HEK293 (cell line): ENCODE measurements around the gene TNPO3.

ENCODE experiments used
- CTCF ChIA-PET: fragments of 350-600 bp; formaldehyde crosslinking; extraction: SDS; loops from one replicate; lab custom pipeline; 2021; ENCODE audit warnings: antibody characterized with exemption; lab: Yijun Ruan, JAX
- POLR2A ChIA-PET: fragments of 300-600 bp; formaldehyde crosslinking; extraction: SDS; loops from one replicate; lab custom pipeline; 2020; ENCODE audit warnings: antibody characterized with exemption, inconsistent platforms; lab: Yijun Ruan, JAX
- H3K27ac ChIP-seq: fragments of 200-500 bp; sonication (Bioruptor generic); 2 replicates; pipeline ENCODE4 v1.5.1; 2014; ENCODE audit warnings: low read depth, low read length, control low read depth, inconsistent platforms; ENCODE audit errors: extremely low read depth
- H3K36me3 ChIP-seq, 2 experiments: fragments of 200-500 bp in 1 of 2; sonication (Bioruptor generic) in 1 of 2; 1 replicate in 1 of 2; 2 replicates in 1 of 2; pipeline ENCODE4 v1.5.1; 2014 to 2017; ENCODE audit warnings: inconsistent platforms in 2 of 2, low read length in 2 of 2; ENCODE audit not compliant: control insufficient read depth in 2 of 2, insufficient read depth in 1 of 2
- H3K4me1 ChIP-seq: fragments of 200-500 bp; sonication (Bioruptor generic); 2 replicates; pipeline ENCODE4 v1.5.1; 2014; ENCODE audit warnings: mild to moderate bottlenecking, low read length, inconsistent platforms; ENCODE audit not compliant: control insufficient read depth, insufficient read depth
- H3K4me3 ChIP-seq: 2 replicates; pipeline ENCODE4 v1.5.1; 2011; ENCODE audit warnings: low read depth, mild to moderate bottlenecking, control low read depth, low read length, moderate library complexity
- H3K9me3 ChIP-seq: fragments of 200-500 bp; sonication (Bioruptor generic); 2 replicates; pipeline ENCODE4 v1.5.1; 2014; ENCODE audit warnings: low read depth, low read length, inconsistent platforms; ENCODE audit not compliant: control insufficient read depth, insufficient read depth
- BCL11B ChIP-seq: fragments of 450-650 bp; formaldehyde crosslinking; IDR thresholded peaks from 2 replicates; pipeline ENCODE4 v1.5.1; 2016; ENCODE audit warnings: low read depth, missing biosample characterization, missing genetic modification characterization
- FEZF1 ChIP-seq: fragments of 450-650 bp; formaldehyde crosslinking; IDR thresholded peaks from 2 replicates; pipeline ENCODE4 v1.5.1; 2016; ENCODE audit warnings: missing biosample characterization, missing genetic modification characterization
- INSM2 ChIP-seq: fragments of 450-650 bp; formaldehyde crosslinking; IDR thresholded peaks from 2 replicates; pipeline ENCODE4 v1.5.1; 2016; ENCODE audit warnings: missing biosample characterization, missing genetic modification characterization
- MEIS1 ChIP-seq: sonication (generic); formaldehyde crosslinking; IDR thresholded peaks from 2 replicates; pipeline ENCODE4 v1.8.1; 2022; ENCODE audit warnings: missing genetic modification reagents, mild to moderate bottlenecking, borderline replicate concordance
- PBX3 ChIP-seq: sonication (generic); formaldehyde crosslinking; IDR thresholded peaks from 2 replicates; pipeline ENCODE4 v1.8.1; 2022; ENCODE audit warnings: mild to moderate bottlenecking, moderate library complexity, missing genetic modification reagents
- WT1 ChIP-seq: fragments of 450-650 bp; formaldehyde crosslinking; IDR thresholded peaks from 2 replicates; pipeline ENCODE4 v1.5.1; 2016; ENCODE audit warnings: missing biosample characterization, missing genetic modification characterization
- ZBTB1 ChIP-seq: fragments of 450-650 bp; formaldehyde crosslinking; IDR thresholded peaks from 2 replicates; pipeline ENCODE4 v1.5.1; 2016; ENCODE audit warnings: missing biosample characterization, missing genetic modification characterization
- ZBTB17 ChIP-seq: fragments of 450-650 bp; formaldehyde crosslinking; IDR thresholded peaks from 2 replicates; pipeline ENCODE4 v1.5.1; 2016; ENCODE audit warnings: missing biosample characterization, missing genetic modification characterization
- ZBTB44 ChIP-seq: fragments of 450-650 bp; IDR thresholded peaks from 2 replicates; pipeline ENCODE4 v1.5.1; 2018; ENCODE audit warnings: missing biosample characterization, mild to moderate bottlenecking, missing genetic modification characterization
- ZFP3 ChIP-seq: fragments of 450-650 bp; formaldehyde crosslinking; IDR thresholded peaks from 2 replicates; pipeline ENCODE4 v1.5.1; 2016; ENCODE audit warnings: low read depth, missing biosample characterization, missing genetic modification characterization
- ZNF146 ChIP-seq: fragments of 450-650 bp; formaldehyde crosslinking; IDR thresholded peaks from 2 replicates; pipeline ENCODE4 v1.5.1; 2016; ENCODE audit warnings: missing biosample characterization, missing genetic modification characterization
- ZNF16 ChIP-seq: fragments of 450-650 bp; formaldehyde crosslinking; IDR thresholded peaks from 2 replicates; pipeline ENCODE4 v1.5.1; 2016; ENCODE audit warnings: low read depth, missing biosample characterization, missing genetic modification characterization
- ZNF202 ChIP-seq: fragments of 450-650 bp; formaldehyde crosslinking; IDR thresholded peaks from 2 replicates; pipeline ENCODE4 v1.5.1; 2016; ENCODE audit warnings: missing biosample characterization, missing genetic modification characterization, borderline replicate concordance
- ZNF223 ChIP-seq: fragments of 450-650 bp; formaldehyde crosslinking; IDR thresholded peaks from 2 replicates; pipeline ENCODE4 v1.5.1; 2016; ENCODE audit warnings: missing biosample characterization, missing genetic modification characterization
- ZNF23 ChIP-seq: fragments of 450-650 bp; formaldehyde crosslinking; IDR thresholded peaks from 2 replicates; pipeline ENCODE4 v1.5.1; 2016; ENCODE audit warnings: missing biosample characterization, missing genetic modification characterization, borderline replicate concordance
- ZNF248 ChIP-seq: fragments of 450-650 bp; formaldehyde crosslinking; IDR thresholded peaks from 2 replicates; pipeline ENCODE4 v1.5.1; 2017; ENCODE audit warnings: missing biosample characterization, missing genetic modification characterization
- ZNF335 ChIP-seq: fragments of 450-650 bp; formaldehyde crosslinking; conservative IDR thresholded peaks from 2 replicates; pipeline ENCODE4 v1.5.1; 2016; ENCODE audit warnings: missing biosample characterization, missing genetic modification characterization
- ZNF426 ChIP-seq: fragments of 450-650 bp; formaldehyde crosslinking; IDR thresholded peaks from 2 replicates; pipeline ENCODE4 v1.5.1; 2017; ENCODE audit warnings: missing biosample characterization, missing genetic modification characterization, mild to moderate bottlenecking, inconsistent platforms, moderate library complexity
- ZNF518A ChIP-seq: fragments of 450-650 bp; formaldehyde crosslinking; conservative IDR thresholded peaks from 2 replicates; pipeline ENCODE4 v1.5.1; 2016; ENCODE audit warnings: low read depth, missing biosample characterization, missing genetic modification characterization
- ZNF585B ChIP-seq: fragments of 450-650 bp; formaldehyde crosslinking; IDR thresholded peaks from 2 replicates; pipeline ENCODE4 v1.5.1; 2016; ENCODE audit warnings: missing biosample characterization, missing genetic modification characterization
- ZNF704 ChIP-seq: fragments of 450-650 bp; formaldehyde crosslinking; IDR thresholded peaks from 2 replicates; pipeline ENCODE4 v1.5.1; 2016; ENCODE audit warnings: missing biosample characterization, missing genetic modification characterization
- ZNF768 ChIP-seq: fragments of 450-650 bp; formaldehyde crosslinking; IDR thresholded peaks from 2 replicates; pipeline ENCODE4 v1.5.1; 2018; ENCODE audit warnings: missing biosample characterization, mild to moderate bottlenecking, missing genetic modification characterization
- ZNF777 ChIP-seq: fragments of 450-650 bp; formaldehyde crosslinking; IDR thresholded peaks from 2 replicates; pipeline ENCODE4 v1.5.1; 2017; ENCODE audit warnings: missing biosample characterization, missing genetic modification characterization, borderline replicate concordance
- ZNF791 ChIP-seq: fragments of 450-650 bp; formaldehyde crosslinking; IDR thresholded peaks from 2 replicates; pipeline ENCODE4 v1.5.1; 2016; ENCODE audit warnings: missing biosample characterization, missing genetic modification characterization

The TNPO3 gene

GRCh38 chr7:128961030-128961659 is 93.8 kb downstream of the TNPO3 start:
- Histone ChIP-seq H3K36me3 (peaks cover 15 to 70% of the 10 kb centered on the region in 2 experiments), H3K9me3 (no peaks in the 10 kb centered on the region), H3K4me1 (no peaks in the 10 kb centered on the region), H3K4me3 (no peak overlapping the region), H3K27ac (no peak overlapping the region)
- TF ChIP-seq ZBTB17 (no peak), ZFP3 (no peak), ZNF704 (tag by site-specific recombination) (no peak), ZBTB1 (no peak), ZNF426 (tag by site-specific recombination) (no peak)
- ChIA-PET CTCF (interaction anchor here (0.5 to 0.6 kb wide), 3 partner anchors 68 to 582 kb away, joined by 3 to 14 read pairs (median 4); no protein-coding TSS in a partner anchor), POLR2A (no interaction called here)

- no peak overlapping the region for H3K27ac ChIP-seq
- TF ChIP-seq ZNF791 (tag by site-specific recombination) (no peak), ZNF585B (tag by site-specific recombination) (no peak), ZNF768 (tag by site-specific recombination) (no peak), ZNF23 (tag by site-specific recombination) (no peak), ZBTB44 (tag by site-specific recombination) (no peak), ZNF777 (no peak), ZNF335 (tag by site-specific recombination) (no peak), ZNF146 (tag by site-specific recombination) (no peak), WT1 (no peak), ZNF223 (tag by site-specific recombination) (no peak), ZNF202 (tag by site-specific recombination) (no peak), MEIS1 (CRISPR knock-in tag) (no peak), PBX3 (CRISPR knock-in tag) (no peak), BCL11B (tag by site-specific recombination) (no peak), INSM2 (tag by site-specific recombination) (no peak), ZNF248 (no peak), ZNF518A (no peak), FEZF1 (tag by site-specific recombination) (no peak), ZNF16 (no peak)
- TF ChIP-seq, all 188 proteins: peak for 0
- POLR2A ChIA-PET, result interaction anchor here (0.6 to 0.7 kb wide), 2 partner anchors 16 to 104 kb away, joined by 4 to 5 read pairs; no protein-coding TSS in a partner anchor
- CTCF ChIA-PET, result interaction anchor here (0.9 kb wide), 1 partner anchor 132 kb away, joined by 3 read pairs; no protein-coding TSS in a partner anchor
- Histone ChIP-seq H3K4me1 (no peaks in the 10 kb centered on the region), H3K9me3 (no peaks in the 10 kb centered on the region), H3K4me3 (no peak overlapping the region), H3K36me3 (peaks cover 10 to 71% of the 10 kb centered on the region in 2 experiments)
Observed at GRCh38 chr7:128959296-128959695, 95.6 kb downstream of the TNPO3 start.
